Activated T-cell treated with anti-CD3 and anti-CD28 coated beads for 48 hours (primary cell): ENCODE results near the gene CD300A.
"Not testable (repeated sequence)": the region's sequence is repeated elsewhere in the genome, so short reads cannot be mapped to it uniquely, and the experiment has no call there.

ENCODE experiments used
- DNase-seq: peaks from one replicate; pipeline ENCODE4 v3.0.0-alpha.2; 2020; ENCODE audit warnings: low read depth

The CD300A gene

DNA sequence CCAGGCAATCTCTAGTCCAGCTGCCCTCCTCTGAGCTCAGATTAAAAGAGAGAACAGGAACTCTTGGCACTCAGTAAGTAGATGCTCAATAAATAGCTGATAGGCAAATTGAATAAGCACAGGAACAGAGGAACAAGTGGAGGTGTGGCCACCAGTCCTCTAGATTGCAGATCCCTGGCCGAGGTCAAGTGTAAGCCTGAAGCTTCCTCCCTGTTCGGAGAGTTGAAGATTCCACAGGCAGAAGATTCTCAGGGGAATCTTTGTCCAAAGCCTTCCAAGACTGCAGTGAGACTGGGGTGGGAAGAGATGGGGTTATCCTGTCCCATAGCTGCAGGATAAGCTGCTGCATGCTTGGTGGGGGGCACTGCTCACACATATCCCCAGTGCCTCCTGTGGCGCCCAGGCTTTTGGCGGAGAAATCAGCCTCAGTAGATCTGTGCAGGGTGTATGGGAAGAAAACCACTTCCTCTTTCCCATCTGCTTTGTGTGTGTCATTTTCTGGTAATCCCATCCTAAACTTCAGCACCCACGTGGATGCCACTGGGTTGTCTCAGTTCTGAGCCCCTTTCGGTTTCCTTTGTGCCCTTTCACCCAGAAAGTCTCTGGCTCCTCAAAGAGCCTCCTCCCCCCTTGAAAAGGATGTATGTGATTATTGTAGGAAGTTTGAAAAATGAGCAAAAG, 12.1 kb downstream of the CD300A start:
- peak; percentile 25 for DNase-seq

DNA sequence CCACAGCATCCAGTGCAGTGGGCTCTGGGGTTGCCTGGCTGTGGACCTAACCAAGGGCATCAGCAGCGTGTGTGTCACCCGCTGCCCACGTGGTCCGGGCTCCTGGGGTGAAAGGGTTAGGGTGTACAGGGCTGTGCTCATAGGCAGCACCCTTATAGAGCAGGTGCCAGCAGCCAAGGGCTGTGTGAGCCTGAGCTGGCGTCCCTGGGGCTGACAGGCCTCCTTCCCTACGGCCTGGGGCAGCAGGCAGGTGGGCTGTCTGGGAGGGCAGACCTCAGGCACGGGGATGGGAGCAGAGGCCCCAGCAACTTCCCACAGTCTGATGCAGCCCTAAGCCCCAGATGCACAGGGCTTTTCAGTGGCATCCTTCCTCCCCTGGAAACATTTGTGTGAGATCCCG, 13.9 kb downstream of the CD300A start:
- DNase-seq = no peak

DNA sequence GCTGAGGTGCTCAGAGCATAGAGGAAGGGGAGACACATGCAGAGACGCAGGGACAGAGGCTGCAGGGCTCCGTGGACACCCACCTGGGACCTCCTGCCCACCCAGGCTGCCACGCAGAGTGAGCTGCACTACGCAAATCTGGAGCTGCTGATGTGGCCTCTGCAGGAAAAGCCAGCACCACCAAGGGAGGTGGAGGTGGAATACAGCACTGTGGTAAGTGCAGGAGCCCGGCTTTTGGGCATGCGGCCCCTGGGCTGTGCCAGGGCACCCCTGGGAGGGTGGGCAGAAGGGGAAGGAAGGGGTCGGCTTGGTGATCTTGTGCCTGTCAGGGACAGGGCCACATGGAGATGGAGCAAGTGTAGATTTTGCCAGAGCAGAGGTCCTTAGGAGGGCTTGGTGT, 15.2 kb downstream of the CD300A start:
- no peak for DNase-seq

DNA sequence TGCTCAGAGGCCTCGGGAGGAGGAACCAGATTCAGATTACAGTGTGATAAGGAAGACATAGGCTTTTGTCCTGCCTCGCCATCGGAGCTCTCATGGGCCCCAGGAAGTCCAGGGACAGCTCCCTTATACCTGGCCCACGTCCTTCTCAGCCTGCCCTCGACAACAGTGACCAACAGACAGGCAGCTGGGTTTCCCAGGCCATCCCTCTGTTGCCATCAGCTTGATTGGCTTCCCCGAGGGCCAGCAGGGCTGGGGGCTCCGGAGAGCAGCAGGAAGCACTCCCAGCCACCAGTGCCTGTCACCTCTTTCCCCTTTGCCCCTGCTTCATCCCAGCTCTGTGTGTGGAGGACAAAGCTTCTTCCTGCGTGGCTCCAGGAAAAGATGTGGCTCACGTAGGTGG, 17.6 kb downstream of the CD300A start:
- DNase-seq = no peak

DNA sequence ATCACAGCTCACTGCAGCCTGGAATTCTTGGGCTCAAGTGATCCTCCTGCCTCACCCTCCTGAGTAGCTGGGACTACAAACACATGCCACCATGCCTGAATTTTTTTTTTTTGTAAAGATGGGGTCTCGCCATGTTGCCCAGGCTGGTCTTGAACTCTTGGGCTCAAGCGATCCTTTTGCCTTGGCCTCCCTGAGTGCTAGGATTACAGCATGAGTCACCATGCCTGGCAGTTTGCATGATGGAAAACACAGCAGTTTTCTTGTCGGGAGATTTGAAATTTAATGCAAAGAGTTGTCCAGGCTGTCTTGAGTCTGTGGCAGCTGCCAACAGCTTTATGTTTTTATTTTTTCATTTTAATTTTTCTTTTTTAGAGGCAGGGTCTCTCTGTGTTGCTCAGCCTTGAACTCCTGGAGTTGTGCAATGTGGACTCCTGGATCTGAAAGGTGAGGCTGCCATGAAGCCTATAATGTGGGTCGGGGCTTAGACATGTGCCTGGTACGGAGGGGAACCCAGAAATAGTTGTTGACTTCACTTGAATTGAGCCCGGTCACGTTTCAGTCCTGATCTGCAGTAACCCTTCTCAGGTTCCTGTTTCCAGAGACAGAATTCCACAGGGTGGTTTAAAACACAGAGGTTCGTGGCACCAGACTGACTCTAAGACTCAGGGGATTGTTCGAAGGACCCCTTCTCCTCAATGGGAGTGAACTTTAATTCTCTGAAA, 18.7 kb downstream of the CD300A start:
- no peak for DNase-seq

DNA sequence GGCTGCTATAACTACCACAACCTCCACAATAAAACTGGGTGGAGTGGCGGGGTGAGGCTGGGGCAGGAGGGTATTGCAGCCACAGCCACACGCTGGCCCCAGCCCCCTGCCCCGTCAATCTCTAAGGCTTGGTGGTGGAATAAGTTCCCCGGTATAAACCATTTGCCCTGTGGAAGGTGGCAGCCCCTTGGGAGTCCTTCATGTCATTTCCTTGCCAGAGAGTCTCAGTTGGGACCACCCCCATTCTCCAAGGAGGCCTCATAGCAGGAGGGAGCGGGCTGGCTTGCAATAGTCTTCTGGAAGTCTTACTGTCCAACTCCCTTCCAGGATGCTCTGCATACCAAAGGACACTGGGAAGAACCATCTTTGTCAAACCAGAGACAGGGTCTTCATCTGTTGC, 19.4 kb downstream of the CD300A start:
- no peak for DNase-seq

DNA sequence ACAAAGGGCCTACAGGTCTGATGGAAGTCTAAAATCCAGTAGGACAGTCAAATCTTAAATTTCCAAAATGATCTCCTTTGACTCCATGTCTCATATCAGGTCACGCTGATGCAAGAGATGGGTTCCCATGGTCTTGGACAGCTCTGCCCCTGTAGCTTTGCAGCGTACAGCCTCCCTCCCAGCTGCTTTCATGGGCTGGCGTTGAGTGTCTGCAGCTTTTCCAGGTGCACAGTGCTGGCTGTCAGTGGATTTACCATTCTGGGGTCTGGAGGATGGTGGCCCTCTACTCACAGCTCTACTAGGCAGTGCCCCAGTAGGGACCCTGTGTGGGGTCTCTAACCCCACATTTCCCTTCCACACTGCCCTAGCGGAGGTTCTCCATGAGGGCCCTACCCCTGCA, 21.8 kb downstream of the CD300A start:
- DNase-seq = not testable (repeated sequence)

DNA sequence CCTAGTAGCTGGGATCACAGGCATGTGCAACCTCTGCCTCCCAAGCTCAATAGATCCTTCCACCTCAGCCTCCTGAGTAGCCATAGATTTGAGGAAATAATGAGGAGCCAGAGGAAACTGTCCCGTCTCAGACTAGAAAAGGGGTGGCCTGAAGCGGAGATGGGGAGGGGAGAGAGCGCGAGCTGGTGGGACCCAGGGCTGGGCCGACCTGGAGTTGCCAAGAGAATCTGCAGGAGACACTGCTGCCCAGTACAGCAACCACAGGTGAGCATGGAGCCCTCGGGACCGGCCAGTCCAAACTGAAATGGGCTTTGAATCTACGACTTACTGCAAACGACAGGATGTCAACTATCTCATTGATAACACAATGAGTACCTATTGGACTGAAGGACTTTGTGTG, 24.3 kb downstream of the CD300A start:
- DNase-seq = no peak

DNA sequence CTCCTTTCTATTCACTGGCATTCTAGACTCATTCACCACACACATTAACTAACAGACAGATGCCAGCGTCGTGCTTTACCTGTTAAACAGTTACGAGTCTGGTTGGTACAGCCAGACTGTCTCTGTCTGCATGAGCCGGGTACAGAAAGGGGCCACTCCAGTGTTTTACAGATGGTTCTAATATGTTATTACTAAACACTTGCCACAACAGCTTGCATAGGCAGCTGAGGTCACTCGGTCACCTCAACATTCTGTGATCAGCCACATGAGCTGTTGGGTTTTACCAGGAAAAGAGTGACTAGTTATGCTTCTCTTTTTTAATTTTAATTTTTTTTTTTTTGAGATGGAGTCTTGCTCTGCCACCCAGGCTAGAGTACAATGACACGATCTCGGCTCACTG, 25.2 kb downstream of the CD300A start:
- no peak for DNase-seq

DNA sequence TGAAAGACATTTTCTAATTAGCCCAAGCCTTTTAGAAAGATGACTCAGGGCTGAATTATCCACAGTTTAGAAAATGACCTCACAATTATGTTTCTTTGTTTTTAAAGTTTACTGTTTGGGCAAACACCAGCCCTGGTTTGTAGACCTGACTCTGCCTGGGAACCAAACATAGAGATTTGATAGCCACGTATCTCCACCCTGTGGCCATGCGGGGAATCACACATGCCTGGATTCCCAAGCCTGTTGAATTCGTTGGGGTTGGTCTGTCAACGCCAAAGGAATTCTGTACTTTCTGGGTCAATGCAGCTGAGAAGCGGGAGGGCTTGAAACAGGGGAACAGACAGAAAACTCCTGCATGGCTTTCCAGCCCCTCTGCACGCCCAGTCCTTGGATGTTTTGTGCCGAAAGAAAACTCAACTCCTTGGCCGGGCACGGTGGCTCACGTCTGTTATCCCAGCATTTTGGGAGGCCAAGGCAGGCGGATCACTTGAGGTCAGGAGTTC, 26.9 kb downstream of the CD300A start:
- DNase-seq = peak; percentile 52

DNA sequence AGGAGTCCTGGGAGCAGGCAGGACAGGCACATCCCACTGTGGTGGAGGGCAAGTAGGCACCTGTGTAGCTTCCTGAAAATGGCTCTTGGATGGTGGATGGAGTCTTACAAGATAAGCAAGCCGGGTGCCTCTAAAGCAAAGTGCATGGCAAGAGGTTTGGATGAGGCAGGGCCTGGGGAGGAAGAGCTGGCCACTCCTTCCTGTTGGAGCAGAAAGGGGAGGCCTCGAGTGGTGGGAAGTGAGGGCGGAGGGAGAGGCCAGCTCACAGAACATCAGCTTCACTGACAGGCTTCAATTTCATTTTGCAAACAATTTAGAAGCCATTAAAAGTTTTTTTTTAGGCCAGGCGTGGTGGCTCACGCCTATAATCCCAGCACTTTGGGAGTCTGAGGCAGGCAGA, 31.0 kb downstream of the CD300A start:
- no peak for DNase-seq

DNA sequence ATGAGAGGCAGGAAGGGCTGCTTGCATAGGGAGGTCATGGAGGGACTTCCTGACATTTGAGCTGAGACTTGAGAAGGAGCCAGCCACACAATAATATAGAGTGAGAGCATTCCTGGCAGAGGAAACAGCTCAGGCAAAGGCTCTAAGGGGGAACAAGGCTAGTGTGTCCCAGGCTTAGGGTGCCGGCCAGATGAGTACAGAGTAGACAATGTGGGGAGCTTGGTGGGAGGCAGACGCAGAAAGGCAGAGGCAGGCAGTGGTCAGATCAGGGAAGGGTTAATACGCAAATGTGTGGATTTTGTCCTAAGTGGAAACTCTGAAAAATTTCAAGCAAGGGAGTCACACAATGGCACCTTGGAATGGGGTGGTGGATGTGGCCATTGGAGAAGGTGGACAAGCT, 33.6 kb downstream of the CD300A start:
- no peak for DNase-seq

DNA sequence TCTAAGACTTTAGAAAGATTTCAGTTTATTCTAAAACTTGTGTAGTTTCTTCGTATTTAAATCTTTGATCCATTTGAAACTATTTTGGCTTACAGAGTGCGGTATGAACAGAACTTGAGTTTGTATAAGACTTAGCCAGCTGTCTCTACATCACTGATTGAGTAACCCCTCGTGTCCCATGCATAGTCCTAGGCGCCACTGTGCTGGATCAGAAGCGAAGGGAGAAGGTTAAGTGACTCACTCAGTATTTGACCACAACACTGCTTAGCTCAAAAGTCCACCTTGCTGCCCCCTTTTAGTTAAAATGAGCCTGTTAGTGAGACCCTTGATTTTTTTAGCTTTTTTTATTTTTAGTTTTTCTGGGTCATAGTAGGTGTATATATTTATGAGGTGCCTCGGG, 36.4 kb downstream of the CD300A start:
- DNase-seq = no peak

DNA sequence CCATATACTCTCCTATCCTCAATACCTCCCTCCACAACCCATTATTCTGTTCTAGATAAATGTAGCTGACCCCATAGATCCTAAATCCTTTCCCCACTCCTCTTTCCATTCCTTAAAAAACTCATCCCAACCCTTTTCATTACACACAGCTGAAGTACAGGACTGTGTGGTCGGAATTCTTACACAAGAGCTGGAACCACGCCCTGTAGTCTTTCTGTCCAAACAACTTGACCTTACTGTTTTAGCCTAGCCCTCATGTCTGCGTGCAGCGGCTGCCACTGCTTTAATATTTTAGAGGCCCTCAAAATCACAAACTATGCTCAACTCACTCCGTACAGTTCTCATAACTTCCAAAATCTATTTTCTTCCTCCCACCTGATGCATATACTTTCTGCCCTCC, 37.5 kb downstream of the CD300A start:
- DNase-seq = not testable (repeated sequence)

DNA sequence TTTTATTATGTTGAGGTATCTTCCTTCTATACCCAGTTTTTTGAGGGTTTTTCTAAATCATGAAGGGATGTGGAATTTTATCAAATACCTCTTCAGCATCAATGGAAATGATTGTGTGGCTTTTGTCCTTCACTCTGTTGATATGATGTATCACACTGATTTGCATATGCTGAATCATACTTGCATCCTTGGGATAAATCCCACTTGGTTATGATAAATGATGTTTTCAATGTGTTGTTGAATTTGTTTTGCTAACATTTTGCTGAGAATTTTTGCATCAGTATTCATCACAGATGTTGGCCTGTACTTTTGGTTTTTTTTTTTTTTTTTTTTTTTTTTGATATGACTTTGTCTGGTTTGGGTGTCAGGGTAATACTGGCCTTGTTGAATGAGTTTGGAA, 41.7 kb downstream of the CD300A start:
- no peak for DNase-seq

DNA sequence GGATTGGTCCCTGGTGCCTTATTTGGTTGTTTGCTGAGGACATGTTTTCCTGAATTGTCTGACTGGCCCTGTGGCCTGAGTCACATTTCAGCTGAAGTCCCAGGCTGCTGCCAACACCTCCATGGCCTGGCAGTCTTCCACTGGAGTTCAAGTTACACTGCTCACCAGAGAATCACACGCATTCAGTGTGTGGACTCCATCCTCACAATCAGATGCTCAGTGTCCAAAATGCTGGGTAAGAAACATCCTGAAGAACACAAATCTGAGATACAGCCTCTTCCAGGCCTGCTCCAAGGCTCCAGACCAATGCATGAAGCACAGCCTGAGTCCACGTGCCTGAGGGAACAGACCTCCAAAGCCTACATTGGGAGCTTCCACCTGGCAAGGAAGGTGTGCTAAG, 45.6 kb downstream of the CD300A start:
- DNase-seq = no peak

DNA sequence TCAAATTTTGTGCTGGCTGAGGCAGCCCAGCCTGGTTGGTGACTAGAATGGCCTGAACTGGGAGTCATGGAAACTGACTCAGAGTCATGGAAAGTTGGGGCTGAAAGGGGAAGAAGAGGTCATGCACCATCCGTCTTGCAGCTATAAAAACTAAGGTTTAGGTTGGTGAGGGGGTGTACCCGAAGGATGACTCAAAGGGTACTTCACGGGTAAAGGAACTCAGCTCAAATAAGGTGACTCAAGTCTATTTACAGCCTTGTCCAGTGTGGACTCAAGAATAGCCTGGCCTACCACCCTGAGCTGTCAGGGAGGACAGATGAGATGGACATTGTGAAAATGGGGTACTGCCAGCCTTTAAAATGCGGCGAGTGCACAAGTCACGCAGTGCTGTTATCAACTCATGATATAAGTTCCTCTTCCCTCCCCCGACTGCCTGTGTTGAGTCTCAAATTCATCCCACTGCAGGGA, 46.2 kb downstream of the CD300A start:
- peak; percentile 47 for DNase-seq

DNA sequence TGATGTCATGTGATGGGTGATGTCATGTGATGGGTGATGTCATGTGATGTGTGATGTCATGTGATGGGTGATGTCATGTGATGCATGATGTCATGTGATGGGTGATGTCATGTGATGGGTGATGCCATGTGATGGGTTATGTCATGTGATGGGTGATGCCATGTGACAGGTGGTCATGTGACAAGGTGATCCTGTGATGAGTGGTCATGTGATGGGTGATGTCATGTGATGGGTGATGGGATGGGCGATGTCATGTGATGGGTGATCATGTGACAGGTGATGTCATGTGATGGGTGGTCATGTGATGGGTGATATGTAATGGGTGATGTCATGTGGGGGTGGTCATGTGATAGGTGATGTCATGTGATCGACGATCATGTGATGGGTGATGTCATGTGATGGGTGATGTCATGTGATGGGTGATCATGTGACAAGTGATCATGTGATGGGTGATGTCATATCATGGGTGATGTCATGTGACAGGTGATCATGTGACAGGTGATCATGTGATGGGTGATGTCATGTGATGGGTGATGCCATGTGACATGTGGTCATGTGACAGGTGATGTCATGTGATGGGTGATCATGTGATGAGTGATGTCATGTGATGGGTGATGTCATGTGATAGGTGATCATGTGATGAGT, 47.7 kb downstream of the CD300A start:
- peak; percentile 40 for DNase-seq

DNA sequence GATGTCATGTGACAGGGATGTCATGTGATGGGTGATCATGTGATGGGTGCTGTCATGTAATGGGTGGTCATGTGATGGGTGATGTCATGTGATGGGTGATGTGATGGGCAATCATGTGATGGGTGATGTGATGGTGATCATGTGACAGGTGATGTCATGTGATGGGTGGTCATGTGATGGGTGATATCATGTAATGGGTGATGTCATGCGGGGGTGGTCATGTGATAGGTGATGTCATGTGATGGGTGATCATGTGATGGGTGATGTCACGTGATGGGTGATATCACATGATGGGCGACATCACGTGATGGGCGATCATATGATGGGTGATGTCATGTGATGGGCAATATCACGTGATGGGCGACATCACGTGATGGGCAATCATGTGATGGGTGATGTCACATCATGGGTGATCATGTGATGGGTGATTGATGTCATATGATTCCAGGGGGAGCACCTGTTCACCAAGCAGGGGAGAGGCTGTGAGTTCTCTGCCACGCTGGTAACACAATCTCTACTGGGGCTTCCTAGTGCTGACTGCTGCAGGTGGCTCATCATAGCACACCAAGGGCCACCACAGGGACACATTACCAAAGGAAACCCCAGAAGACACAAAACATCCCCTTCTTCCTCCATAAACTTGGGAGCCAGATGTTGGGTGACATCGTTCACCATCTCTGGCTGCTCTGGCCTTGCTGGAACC, 48.3 kb downstream of the CD300A start:
- no peak for DNase-seq

DNA sequence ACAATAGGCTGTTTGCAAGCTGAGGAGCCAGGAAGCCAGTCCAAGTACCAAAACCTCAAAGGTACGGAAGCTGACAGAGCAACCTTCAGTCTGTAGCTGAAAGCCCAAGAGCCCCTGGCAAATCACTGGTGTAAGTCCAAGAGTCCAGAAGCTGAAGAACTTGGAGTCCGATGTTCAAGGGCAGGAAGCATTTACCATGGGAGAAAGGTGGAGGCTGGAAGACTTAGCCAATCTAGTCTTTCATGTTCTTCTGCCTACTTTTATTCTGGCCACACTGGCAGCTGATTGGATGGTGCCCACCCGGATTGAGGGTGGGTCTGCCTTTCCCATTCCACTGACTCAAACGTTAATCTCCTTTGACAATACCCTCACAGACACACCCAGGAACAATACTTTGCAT, 49.5 kb downstream of the CD300A start:
- DNase-seq = no peak

DNA sequence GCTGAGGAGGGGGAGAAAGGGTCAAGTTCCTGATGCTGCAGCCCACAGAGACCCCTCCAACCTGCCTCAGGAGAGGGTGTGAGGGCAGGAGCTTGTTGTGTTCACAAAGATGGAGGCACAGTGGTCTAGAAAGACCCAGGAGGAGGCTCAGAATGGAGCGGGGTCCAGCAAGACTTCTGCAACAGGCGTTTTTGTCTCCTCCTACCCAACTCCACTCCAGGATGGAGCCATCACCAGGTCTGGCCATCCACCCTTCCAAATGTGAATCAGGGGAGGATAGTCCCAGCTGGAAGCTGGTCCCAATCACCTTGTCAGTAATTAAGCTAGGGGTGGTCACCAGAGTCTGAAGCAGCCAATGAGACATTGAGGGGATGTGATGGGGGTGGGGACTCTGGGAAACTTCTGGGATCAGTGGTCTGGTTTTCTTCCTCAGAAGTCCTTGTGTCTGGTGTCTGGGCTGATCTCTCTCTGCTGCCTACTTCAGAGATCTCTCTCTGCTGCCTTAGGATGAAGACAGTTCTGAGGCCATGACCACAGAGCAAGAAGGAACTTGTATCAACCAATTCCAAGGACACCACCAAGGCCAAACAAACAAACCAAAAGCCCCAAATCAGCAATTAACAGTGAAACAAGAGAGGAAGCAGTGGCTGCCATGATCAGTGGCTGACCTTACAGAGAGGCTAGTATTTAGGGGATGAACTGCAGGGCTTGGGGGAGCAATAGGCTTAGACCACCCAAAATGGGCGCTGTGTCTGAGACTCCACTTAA, 50.3 kb downstream of the CD300A start:
- DNase-seq = no peak
